ENCODE data around the gene SLC1A7.

The SLC1A7 gene

GRCh38 chr1:53144201-53144600 lies 1.8 kb upstream of the SLC1A7 start:
- Histone ChIP-seq H3K36me3 (ENCODE audit: control insufficient read depth, insufficient read depth, low read length) (no peaks in the 10 kb centered on the region), H3K4me1 (ENCODE audit: control insufficient read depth, insufficient read depth, low read length) (no peaks in the 10 kb centered on the region), H3K4me3 (ENCODE audit: low read depth, low read length) (no peak overlapping the region), H3K9ac (ENCODE audit: low read depth, low read length) (no peak overlapping the region), H3K27me3 (ENCODE audit: control insufficient read depth, insufficient read depth, low read length) (no peaks in the 10 kb centered on the region), H3K27ac (ENCODE audit: low read depth, low read length) (no peak overlapping the region), H3K9me3 (ENCODE audit: control insufficient read depth, insufficient read depth, low read length) (no peaks in the 10 kb centered on the region)

- Histone ChIP-seq H3K4me1 (ENCODE audit: control insufficient read depth, insufficient read depth, low read length) (no peaks in the 10 kb centered on the region), H3K27me3 (ENCODE audit: control insufficient read depth, insufficient read depth, low read length) (no peaks in the 10 kb centered on the region), H3K4me3 (ENCODE audit: low read depth, low read length) (no peak overlapping the region), H3K27ac (ENCODE audit: low read depth, low read length) (no peak overlapping the region), H3K36me3 (ENCODE audit: control insufficient read depth, insufficient read depth, low read length) (no peaks in the 10 kb centered on the region), H3K9me3 (ENCODE audit: control insufficient read depth, insufficient read depth, low read length) (no peaks in the 10 kb centered on the region), H3K9ac (ENCODE audit: low read depth, low read length) (no peak overlapping the region)
Measured at GRCh38 chr1:53143527-53143926, 1.1 kb upstream of the SLC1A7 start.

- Histone ChIP-seq H3K27ac (ENCODE audit: low read depth, low read length) (no peak overlapping the region), H3K27me3 (ENCODE audit: control insufficient read depth, insufficient read depth, low read length) (no peaks in the 10 kb centered on the region), H3K4me3 (ENCODE audit: low read depth, low read length) (no peak overlapping the region)
Measured at GRCh38 chr1:53141487-53142055, 867 bp downstream of the SLC1A7 start.

GRCh38 chr1:53140451-53140850 lies 2.0 kb downstream of the SLC1A7 start:
- Histone ChIP-seq H3K36me3 (ENCODE audit: control insufficient read depth, insufficient read depth, low read length) (no peaks in the 10 kb centered on the region), H3K9me3 (ENCODE audit: control insufficient read depth, insufficient read depth, low read length) (peaks cover 11% of the 10 kb centered on the region), H3K27me3 (ENCODE audit: control insufficient read depth, insufficient read depth, low read length) (no peaks in the 10 kb centered on the region), H3K4me3 (ENCODE audit: low read depth, low read length) (no peak overlapping the region), H3K9ac (ENCODE audit: low read depth, low read length) (no peak overlapping the region), H3K27ac (ENCODE audit: low read depth, low read length) (no peak overlapping the region), H3K4me1 (ENCODE audit: control insufficient read depth, insufficient read depth, low read length) (no peaks in the 10 kb centered on the region)

More at GRCh38 chr1:53141487-53142055, 867 bp downstream of the SLC1A7 start:
- Histone ChIP-seq H3K9ac (ENCODE audit: low read depth, low read length) (no peak overlapping the region), H3K36me3 (ENCODE audit: control insufficient read depth, insufficient read depth, low read length) (no peaks in the 10 kb centered on the region), H3K9me3 (ENCODE audit: control insufficient read depth, insufficient read depth, low read length) (peaks cover 11% of the 10 kb centered on the region), H3K4me1 (ENCODE audit: control insufficient read depth, insufficient read depth, low read length) (no peaks in the 10 kb centered on the region)

- H3K36me3 ChIP-seq (ENCODE audit: control insufficient read depth, insufficient read depth, low read length): no peaks in the 10 kb centered on the region
- peaks cover 11% of the 10 kb centered on the region for H3K9me3 ChIP-seq (ENCODE audit: control insufficient read depth, insufficient read depth, low read length)
Measured at GRCh38 chr1:53139951-53140361, 2.5 kb downstream of the SLC1A7 start.

GRCh38 chr1:53138991-53139884 lies 3.2 kb downstream of the SLC1A7 start:
- H3K9ac ChIP-seq (ENCODE audit: low read depth, low read length): no peak overlapping the region
- H3K4me1 ChIP-seq (ENCODE audit: control insufficient read depth, insufficient read depth, low read length): no peaks in the 10 kb centered on the region
- H3K4me3 ChIP-seq (ENCODE audit: low read depth, low read length): no peak overlapping the region
- H3K27ac ChIP-seq (ENCODE audit: low read depth, low read length): no peak overlapping the region
- H3K27me3 ChIP-seq (ENCODE audit: control insufficient read depth, insufficient read depth, low read length): no peaks in the 10 kb centered on the region
- H3K36me3 ChIP-seq (ENCODE audit: control insufficient read depth, insufficient read depth, low read length): no peaks in the 10 kb centered on the region
- H3K9me3 ChIP-seq (ENCODE audit: control insufficient read depth, insufficient read depth, low read length): peaks cover 11% of the 10 kb centered on the region

More at GRCh38 chr1:53139951-53140361, 2.5 kb downstream of the SLC1A7 start:
- H3K4me3 ChIP-seq (ENCODE audit: low read depth, low read length): no peak overlapping the region
- H3K27me3 ChIP-seq (ENCODE audit: control insufficient read depth, insufficient read depth, low read length): no peaks in the 10 kb centered on the region
- H3K9ac ChIP-seq (ENCODE audit: low read depth, low read length): no peak overlapping the region
- H3K4me1 ChIP-seq (ENCODE audit: control insufficient read depth, insufficient read depth, low read length): no peaks in the 10 kb centered on the region
- H3K27ac ChIP-seq (ENCODE audit: low read depth, low read length): no peak overlapping the region

DNA sequence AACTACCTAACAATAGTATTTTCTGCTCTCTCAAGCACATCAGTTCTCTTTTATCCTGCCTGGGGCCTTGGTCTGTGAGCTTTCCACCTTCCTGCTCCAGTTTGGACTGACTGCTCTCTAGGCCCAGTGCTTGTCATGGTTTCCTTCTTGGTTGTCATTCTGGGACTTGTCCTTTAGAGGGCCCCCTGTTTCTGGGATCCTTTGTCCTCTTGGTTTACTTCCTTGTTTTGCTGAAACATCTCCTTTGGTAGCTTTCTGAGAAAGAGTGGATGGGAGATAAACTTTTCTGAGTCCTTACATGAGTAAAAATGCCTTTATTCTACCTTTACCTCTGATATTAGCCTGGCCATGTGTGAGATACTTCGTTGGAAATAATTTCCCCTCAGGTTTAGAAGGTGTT lies 4.7 kb downstream of the SLC1A7 start:
- Histone ChIP-seq H3K27ac (ENCODE audit: low read depth, low read length) (no peak overlapping the region), H3K36me3 (ENCODE audit: control insufficient read depth, insufficient read depth, low read length) (no peaks in the 10 kb centered on the region), H3K27me3 (ENCODE audit: control insufficient read depth, insufficient read depth, low read length) (no peaks in the 10 kb centered on the region), H3K9ac (ENCODE audit: low read depth, low read length) (no peak overlapping the region), H3K4me1 (ENCODE audit: control insufficient read depth, insufficient read depth, low read length) (no peaks in the 10 kb centered on the region), H3K4me3 (ENCODE audit: low read depth, low read length) (no peak overlapping the region), H3K9me3 (ENCODE audit: control insufficient read depth, insufficient read depth, low read length) (peaks cover 11% of the 10 kb centered on the region)

- Histone ChIP-seq H3K4me1 (ENCODE audit: control insufficient read depth, insufficient read depth, low read length) (no peaks in the 10 kb centered on the region), H3K4me3 (ENCODE audit: low read depth, low read length) (no peak overlapping the region), H3K36me3 (ENCODE audit: control insufficient read depth, insufficient read depth, low read length) (no peaks in the 10 kb centered on the region), H3K9me3 (ENCODE audit: control insufficient read depth, insufficient read depth, low read length) (peaks cover 11% of the 10 kb centered on the region), H3K27me3 (ENCODE audit: control insufficient read depth, insufficient read depth, low read length) (no peaks in the 10 kb centered on the region), H3K27ac (ENCODE audit: low read depth, low read length) (no peak overlapping the region), H3K9ac (ENCODE audit: low read depth, low read length) (no peak overlapping the region)
Measured at GRCh38 chr1:53135735-53136114, 6.7 kb downstream of the SLC1A7 start.

DNA sequence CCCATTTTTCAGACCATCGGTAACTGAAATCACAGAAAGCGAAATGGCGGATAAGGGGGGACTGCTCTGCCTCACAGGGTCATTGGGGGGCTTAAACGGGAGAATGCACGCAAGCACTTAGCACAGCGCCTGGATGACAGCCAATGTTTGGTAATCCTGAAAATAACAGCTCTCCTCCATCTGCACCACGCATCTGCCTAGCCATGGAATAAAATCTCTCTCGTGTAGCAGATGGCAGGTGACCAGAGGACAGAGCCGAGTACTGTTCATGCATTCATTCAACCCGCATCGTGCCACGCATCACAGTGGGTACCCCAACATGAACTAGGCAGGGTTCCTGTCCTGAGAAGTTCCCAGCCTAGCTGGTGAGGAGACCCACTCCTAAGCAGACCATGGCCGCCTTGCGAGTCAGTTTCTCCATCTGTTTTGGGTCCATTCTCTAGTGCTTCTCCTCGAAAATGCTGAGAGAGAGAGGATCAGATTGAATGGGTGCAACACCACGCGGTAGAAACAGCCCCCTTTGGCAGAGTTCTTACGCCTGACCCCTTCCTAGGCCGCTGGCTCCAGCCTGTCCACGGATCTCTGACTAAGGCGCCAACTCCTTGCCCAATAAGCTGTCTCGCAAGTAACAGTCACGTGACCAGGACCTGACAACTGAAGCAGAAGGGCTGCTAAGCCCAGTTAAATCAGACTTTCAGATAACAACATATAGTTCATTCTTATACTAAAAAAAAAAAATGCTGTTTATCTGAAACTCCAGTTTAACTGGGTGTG lies 7.3 kb downstream of the SLC1A7 start:
- H3K4me1 ChIP-seq (ENCODE audit: control insufficient read depth, insufficient read depth, low read length): no peaks in the 10 kb centered on the region
- no peak overlapping the region for H3K9ac ChIP-seq (ENCODE audit: low read depth, low read length)
- no peak overlapping the region for H3K27ac ChIP-seq (ENCODE audit: low read depth, low read length)

GRCh38 chr1:53134042-53134485 lies 8.4 kb downstream of the SLC1A7 start:
- peaks cover 11% of the 10 kb centered on the region for H3K9me3 ChIP-seq (ENCODE audit: control insufficient read depth, insufficient read depth, low read length)
- no peak overlapping the region for H3K27ac ChIP-seq (ENCODE audit: low read depth, low read length)
- no peak overlapping the region for H3K9ac ChIP-seq (ENCODE audit: low read depth, low read length)
- no peaks in the 10 kb centered on the region for H3K36me3 ChIP-seq (ENCODE audit: control insufficient read depth, insufficient read depth, low read length)
- H3K27me3 ChIP-seq (ENCODE audit: control insufficient read depth, insufficient read depth, low read length): no peaks in the 10 kb centered on the region
- H3K4me1 ChIP-seq (ENCODE audit: control insufficient read depth, insufficient read depth, low read length): no peaks in the 10 kb centered on the region
- H3K4me3 ChIP-seq (ENCODE audit: low read depth, low read length): no peak overlapping the region

More for the DNA sequence above, 7.3 kb downstream of the SLC1A7 start:
- peaks cover 11% of the 10 kb centered on the region for H3K9me3 ChIP-seq (ENCODE audit: control insufficient read depth, insufficient read depth, low read length)
- H3K27me3 ChIP-seq (ENCODE audit: control insufficient read depth, insufficient read depth, low read length): no peaks in the 10 kb centered on the region
- no peak overlapping the region for H3K4me3 ChIP-seq (ENCODE audit: low read depth, low read length)
- H3K36me3 ChIP-seq (ENCODE audit: control insufficient read depth, insufficient read depth, low read length): no peaks in the 10 kb centered on the region
